GM18519 (cell line): ENCODE results near the gene ANXA7.
A peak's percentile ranks its signal among the peaks of the same experiment; 100 is the strongest.
"Not testable (repeated sequence)": the region's sequence is repeated elsewhere in the genome, so short reads cannot be mapped to it uniquely, and the experiment has no call there.

Source experiments
- ATAC-seq: cut with Tn5 transposase; IDR thresholded peaks from one replicate; pipeline ENCODE4 v1.9.1; 2021; ENCODE audit warnings: mild to moderate bottlenecking, moderate library complexity; ENCODE audit not compliant: unreplicated experiment, low FRiP score

ANXA7 gene

DNA sequence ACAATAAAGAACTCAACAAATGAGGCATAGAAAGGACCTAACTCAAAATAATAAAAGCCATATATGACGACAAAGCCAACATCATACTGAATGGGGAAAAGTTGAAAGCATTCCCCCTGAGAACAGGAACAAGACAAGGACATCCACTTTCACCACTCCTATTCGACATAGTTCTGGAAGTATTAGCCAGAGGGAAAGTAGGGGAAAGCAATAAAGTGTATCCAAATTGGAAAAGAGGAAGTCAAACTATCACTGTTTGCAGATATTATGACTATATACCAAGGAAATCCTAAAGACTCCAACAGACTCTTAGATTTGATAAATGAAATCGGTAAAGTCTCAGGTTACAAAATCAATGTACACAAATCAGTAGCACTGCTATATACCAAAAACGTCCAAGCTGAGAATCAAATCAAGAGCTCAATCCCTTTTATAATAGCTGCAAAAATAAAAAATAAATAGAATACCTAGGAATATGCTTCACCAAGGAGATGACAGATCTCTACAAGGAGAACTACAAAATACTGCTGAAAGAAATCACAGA is 4.8 kb downstream of the ANXA7 start:
- ATAC-seq: no peak

DNA sequence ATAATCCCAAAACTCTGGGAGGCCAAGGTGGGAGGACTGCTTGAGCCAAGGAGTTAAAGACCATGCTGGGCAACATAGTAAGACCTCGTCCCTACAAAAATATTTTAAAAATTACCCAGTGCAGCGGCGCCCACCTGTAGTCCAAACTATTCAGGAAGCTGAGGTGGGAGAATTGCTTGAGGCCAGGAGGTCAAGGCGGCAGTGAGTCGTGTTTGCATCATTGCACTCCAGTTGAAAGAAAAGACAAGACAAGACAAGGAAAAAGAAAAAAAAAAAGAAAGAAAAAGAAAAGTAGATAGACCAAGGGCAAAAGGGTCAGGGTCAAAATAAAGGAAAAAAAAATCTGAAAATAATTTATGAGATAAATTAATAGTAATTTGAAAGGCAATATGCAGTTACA is 5.8 kb downstream of the ANXA7 start:
- ATAC-seq: no peak

DNA sequence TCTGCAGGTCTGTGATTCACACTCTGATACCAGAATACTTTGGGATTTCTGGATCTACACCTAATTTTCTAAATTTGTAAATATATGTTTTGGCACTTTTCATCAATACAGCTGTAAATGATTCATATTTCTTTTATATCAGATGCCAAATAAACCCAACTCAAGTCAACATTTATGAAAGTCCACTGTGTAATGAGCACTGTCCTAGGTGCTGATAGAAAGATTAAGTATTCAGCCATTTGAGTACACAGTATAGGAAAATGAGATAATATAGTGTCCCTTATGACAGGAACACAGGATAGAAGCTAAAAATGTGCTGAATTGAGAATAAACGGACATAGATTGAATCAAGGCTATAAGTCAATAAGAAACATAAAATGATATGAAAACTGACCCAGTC is 6.4 kb downstream of the ANXA7 start:
- ATAC-seq: no peak

DNA sequence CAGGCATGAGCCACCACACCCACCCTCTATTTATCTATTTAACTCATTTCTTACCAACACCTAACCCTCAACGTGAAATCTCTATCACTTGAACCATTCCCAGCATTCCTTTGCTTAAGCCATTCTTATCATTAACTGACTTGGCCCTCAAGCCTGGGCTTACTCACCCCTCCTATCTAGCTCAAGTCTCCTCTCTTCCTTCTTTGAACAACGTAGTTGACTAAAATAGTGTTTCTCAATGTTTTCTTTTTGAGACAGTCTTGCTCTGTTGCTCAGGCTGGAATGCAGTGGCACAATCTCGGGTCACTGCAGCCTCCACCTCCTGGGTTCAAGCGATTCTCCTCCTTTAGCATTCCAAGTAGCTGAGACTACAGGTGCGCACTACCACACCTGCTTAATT is 7.0 kb downstream of the ANXA7 start:
- ATAC-seq: no peak

DNA sequence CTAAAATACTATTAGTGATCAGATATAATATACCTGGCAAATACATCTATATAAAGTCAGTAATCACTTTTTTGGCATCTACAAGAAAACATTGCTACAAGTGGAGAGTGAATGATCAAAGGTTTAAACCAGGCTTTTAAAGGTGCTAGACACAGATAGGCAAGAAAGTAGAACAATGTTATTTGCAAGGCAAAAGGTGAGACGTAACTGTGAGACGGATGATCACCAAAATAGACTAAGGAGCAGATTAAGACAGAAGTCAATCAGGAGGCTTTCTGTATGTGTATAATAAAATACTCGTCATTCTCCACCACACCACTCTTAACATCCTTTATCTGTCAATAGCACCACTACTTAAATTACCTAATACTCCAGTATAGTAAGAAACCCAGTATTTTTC is 8.3 kb downstream of the ANXA7 start:
- ATAC-seq: no peak

DNA sequence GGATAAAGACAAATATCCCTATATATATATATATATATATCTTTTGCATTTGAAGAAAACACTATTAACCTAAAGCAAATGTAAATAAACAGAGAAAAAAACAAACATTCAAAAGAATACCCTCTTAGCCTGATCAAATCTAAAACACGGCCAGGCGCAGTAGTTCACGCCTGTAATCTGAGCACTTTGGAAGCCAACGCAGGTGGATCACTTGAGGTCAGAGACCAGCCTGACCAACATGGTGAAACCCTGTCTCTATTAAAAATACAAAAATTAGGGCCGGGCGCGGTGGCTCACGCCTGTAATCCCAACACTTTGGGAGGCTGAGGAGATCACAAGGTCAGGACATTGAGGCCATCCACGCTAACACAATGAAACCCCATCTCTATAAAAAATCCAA is 9.2 kb downstream of the ANXA7 start:
- no peak for ATAC-seq

DNA sequence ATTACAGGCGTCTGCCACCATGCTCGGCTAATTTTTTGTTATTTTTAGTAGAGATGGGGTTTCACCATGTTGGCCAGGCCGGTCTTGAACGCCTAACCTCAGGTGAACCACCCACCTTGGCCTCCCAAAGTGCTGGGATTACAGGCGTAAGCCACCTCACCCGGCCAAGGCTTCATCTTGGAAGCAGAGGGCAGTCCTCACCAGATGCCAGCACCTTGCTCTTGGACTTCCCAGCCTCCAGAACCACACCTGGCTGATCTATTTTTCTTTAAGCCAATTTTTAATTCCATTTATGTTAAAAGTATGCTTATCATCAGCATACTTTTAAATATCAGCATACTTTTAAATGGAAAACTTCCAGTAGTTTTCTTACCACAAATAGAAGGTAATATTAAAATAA is 12.2 kb downstream of the ANXA7 start:
- ATAC-seq: no peak

DNA sequence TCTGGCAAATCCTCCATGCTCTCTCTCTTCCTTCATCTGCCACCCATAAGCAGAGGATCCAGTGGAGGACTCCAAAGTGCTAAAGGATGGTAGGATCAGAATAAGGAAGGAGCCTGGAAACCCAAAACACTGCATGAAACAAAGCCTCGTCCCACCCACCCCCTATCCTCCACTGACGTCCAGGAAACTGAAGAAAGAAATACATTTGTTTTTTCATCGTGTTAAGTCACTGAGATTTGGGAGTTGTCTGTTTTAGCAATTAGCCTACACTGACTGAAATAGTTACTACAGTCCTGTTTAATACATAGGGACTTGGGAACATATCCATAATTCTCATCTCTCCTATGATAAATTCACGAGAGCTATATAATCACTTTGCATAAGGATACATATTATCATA is 14.8 kb downstream of the ANXA7 start:
- no peak for ATAC-seq

DNA sequence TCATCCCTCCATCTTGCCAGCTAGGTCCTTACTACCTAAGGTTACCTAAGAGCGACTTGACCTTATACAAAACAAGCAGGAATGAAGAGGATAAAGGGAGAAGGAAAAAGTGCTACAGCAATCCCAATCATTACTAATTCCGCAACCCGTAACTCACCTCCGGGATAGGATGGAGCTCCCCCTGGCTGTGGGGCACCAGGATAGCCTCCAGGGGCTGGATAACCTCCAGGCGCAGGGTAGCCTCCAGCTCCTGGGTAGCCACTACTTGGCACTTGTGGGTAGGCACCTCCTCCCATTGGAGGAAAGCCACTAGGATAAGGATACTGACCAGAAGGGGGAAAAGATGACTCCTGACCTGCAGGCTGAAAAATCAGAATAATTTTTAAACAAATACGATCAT is 15.8 kb downstream of the ANXA7 start:
- no peak for ATAC-seq

DNA sequence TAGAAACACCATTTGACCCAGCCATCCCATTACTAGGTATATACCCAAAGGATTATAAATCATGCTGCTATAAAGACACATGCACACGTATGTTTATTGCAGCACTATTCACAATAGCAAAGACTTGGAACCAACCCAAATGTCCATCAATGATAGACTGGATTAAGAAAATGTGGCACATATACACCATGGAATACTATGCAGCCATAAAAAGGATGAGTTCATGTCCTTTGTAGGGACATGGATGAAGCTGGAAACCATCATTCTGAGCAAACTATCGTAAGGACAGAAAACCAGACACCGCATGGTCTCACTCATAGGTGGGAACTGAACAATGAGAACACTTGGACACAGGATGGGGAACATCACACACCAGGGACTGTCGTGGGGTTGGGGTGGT is 19.5 kb downstream of the ANXA7 start:
- not testable (repeated sequence) for ATAC-seq

DNA sequence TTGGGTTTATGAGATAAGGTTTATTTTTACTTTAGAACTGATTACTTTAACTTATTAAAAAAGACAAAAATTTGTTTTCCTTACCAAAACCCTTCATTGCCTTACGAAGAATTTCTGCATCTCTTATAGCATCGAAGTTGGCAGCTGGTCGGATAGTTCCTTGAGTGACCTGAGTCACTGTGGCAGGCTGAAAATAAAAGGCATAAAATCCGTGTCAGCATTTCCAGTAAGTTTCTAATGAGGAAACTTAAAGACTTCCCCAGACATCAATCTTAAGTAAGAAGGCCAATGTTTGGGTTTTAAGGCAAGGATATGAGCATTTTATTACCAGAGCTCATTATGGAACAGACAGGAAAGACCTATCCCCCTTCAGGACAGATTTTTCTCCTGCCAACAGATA is 25.6 kb downstream of the ANXA7 start:
- no peak for ATAC-seq

DNA sequence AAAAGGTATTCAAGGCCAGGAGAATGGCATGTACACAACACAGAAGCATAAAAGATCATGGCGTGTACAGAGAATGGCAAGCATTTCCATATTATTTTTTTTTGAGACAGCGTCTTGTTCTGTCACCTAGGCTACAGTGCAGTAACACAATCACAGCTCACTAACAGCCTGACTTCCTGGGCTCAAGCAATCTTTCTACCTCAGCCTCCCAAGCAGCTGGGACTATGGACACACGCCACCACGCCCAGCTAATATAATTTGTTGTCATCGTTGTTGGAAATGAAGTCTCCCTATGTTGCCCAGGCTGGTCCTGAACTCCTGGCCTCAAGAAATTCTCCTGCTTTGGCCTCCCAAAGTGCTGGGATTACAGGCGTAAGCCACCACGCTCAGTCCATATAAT is 27.3 kb downstream of the ANXA7 start:
- no peak for ATAC-seq

DNA sequence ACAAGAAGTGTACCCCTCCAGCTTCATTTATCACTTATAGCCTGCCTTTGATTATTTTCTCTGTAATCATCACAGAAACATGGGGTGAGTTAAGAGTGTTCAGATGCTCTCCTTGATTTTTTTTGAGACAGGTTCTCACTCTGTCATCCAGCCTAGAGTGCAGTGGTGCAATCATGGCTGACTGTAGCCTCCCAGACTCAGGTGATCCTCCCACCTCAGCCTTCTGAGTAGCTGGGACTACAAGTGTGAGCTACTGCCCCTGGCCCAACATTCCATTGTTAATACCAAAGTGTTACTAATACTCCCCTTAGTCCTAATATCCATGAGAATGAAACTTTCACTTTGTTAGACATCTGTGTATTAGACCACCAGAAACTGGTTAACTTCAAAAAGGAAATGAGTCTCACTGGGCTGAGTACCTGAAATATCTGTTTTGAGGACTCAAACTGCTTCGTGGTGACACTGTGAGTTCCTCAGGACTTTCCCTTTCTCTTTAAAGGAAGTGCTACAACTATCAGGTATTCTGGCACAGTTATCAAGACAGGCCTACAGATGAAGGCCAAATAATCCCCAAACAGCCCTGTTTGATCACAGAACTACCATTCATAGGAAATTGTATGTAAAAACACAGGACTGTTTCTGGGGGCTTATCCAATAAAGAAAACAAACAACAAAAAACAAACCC is 34.7 kb downstream of the ANXA7 start:
- no peak for ATAC-seq

DNA sequence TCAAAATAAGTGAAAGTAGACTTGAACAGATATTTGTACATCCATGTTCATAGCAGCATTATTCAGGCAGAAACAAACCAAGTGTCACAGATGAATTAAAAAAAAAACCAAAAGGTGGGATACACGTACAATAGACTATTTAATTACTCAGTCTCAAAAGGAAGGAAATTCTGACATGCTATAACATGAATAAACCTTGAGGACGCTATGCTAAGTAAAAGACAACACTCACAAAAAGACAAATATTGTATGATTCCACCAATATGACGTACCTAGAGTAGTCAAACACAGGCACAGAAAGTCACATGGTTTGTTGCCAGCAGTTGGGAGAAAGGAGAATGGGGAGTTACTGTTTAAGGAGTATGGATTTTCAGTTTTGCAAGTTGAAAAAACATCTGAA is 37.2 kb downstream of the ANXA7 start:
- ATAC-seq: no peak

DNA sequence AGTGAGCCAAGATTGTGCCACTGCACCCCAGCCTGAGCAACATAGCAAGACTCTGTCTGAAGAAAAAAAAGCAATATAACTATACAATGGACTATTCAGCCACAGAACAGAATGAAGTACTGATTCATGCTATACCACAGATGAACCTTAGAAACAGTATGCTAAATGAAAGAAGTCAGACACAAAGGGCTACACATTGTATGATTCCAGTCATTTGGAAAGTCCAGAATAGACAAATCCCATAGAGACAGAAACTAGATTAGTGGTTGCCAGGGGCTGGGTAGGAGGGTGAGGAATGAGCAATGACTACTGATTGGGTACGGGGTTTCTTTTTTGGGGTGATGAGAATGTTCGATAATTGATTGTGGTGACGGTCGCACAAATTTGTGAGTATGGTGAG is 45.6 kb downstream of the ANXA7 start:
- ATAC-seq: no peak

DNA sequence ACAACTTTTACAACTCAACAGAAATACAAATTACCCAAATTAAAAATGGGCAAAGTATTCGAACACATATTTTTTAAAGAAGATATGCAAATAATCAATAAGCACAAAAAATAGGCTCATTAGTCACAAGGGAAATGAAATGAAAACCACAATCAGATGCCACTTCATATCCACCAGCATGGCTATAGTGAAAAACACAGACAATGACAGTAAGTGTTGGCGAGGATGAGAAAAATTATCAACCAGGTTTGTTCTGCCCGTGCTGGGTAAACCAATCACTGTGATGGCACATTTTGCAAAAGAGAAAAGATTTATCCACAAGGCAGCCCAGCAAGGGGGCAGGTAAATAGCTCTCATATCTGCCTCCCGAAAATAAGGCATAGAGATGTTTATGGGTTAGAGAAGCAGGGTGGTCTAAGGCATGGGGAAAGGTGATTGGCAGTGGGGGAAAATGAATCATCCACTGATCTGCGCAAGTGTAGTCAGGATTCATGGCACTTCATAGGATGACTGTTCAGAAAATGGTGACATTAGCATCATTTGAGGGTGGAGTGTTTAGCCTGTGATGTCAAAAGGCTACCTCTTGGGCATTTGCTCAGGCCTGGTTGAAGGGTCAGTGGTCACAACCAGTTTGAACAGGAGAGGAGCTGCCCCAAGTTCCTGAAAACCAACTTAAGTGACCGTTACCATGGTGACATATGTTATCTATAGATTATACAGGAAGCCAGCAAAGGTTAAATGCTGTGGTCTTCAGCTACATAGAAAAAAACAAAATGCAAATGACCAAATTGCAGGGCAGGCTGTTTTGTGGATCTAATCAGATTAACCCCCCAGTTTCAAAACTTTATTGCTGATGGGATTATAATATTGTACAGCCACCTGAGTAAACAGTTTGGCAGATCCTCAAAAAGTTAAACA is 47.2 kb downstream of the ANXA7 start:
- ATAC-seq: no peak

DNA sequence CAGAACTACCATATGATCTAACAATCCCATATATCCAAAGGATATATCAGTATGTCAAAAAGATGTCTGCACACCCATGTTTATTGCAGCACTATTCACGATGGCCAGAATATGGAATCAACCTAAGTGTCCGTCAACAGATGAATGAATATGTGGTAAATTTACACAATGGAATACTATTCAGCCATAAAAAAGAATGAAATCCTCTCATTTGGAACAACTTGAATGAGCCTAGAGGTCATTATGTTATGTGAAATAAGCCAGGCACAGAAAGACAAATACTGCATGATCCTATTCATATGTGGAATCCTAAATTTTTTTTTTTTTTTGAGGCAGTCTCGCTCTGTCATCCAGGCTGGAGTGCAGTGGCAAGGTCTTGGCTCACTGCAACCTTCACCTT is 48.9 kb downstream of the ANXA7 start:
- ATAC-seq: no peak

DNA sequence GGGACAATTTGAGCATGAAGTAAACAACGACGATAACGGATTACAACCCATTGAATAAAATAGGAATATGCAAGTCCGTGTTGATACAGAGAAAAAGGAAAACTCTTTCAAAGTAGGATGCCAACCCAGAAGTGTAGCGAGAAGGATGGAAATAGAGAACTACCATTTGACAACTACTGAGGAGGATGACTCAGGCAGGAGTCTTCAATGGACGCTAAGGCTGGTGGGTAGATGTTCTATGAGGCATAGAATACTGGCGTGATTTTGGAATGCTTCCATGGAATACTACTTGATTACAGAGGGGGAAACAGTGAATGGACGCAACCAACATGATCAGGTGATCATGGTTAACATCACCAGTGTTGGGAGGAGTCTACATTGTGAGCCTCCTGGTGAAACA is 54.4 kb downstream of the ANXA7 start:
- ATAC-seq: no peak

DNA sequence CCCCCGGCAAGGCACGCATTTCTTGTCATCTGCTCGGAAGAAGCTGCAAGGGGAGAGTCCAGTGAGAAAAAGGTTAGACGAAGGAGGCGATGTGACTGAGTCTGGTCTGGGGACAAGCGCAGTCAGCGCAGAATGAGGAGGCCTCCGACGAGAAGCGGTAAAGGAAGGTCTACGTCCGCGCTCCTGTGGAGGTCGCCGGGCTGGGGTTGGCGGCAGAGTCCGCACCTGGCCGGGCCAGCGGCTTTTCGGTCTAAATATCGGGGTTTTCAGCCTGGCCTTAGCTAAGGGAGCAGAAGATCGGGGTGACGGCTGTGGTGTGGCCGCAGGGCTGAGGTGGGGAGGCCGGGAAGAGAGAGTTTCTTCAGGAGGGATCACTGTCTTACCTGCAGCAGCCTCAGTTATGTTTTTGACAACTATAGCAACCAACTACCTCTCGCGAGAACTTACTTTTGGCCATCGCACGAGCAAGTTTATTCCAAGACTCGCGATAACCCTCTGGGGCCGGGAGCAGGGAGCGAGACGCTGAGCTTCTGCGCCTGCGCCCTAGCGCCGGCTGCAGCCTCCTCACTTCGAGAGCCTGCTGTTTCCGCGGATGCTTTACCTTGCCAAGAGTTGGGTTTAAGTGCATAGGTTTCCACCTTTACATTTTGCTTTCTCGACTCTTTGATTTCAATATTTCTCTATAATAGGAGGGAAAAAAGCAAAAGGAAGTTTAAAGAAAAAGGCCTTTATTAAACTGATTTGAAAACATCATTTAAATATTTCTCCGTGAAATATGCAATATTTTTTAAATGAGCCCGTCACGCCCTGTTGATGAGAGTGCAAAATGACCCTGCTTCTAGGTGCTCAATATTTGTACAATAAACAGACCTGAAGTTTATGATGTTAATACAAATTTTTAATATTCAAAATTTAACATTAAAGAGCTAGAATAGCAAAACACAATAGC is 55.3 kb downstream of the ANXA7 start, which contains the start of gene CFAP70:
TSS of gene CFAP70 (minus strand) at position 534 of the 949 bp plus-strand sequence. CDS start 4,068 bp downstream, outside the sequence.
- peak; percentile 71 for ATAC-seq

DNA sequence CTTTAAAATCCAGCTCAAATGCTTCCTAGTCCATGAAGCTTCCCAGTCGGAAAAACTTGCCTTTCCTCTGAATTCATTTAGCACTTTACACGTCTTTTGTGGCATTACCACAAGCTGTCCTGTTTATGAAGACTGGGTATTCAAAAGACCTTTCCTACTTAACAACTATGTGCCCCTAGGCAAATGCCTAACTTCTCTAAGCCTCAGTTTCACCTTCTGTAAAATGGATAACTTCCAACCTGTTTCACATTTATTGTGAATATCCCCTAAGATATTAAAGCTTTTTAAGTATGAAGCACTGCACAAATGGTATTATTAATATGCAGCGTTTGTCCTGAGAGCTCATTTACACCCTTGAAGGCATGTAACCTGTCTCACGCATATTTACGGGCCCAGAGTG is 56.0 kb downstream of the ANXA7 start:
- ATAC-seq: no peak

DNA sequence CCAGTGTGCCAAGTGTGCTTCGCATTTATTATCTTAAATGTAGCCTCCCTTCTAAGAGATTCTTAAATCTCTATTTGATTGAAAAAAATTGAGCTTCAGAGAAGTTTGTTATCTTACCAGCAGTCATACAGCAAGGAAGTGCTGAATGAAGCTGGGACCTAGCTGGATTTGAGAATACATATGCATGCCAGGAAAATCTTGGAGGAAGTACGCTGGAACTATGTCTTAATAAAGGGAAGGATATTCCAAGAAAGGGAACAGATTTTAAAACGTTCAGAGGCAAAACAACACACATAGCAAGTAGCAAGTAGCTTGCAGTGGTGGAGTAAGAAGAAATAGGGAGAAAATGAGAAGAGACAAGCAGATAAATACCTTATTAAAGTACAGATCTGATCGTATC is 56.7 kb downstream of the ANXA7 start:
- no peak for ATAC-seq
